ENCODE measurements around the gene P2RY13. TPM values are rescaled to one million over a fixed set of nuclear protein-coding genes. Genes with fewer than 3 reads are reported as not detected.

P2RY13 gene
- 1 to 10 TPM in 1 of 4 donors, under 1 TPM in 3; 0.12 to 1.2 (median 0.30) TPM for total RNA-seq

- H3K9me3 ChIP-seq = no peaks in the 10 kb centered on the region
- in situ Hi-C loops (cut with MboI; ENCODE audit: low sequenced_read_pairs in 4 of 4) = no loop called here
- DNase-seq = no peak
- peak within 1 kb of the TSS in 1 of 4 donors; percentile 11 for H3K4me3 ChIP-seq
- TF ChIP-seq POLR2A (IDR thresholded peaks at IDR 0.05) = no peak
- TF ChIP-seq CTCF (IDR thresholded peaks at IDR 0.05 in 4 of 5, conservative IDR thresholded peaks at IDR 0.05 in 1 of 5) = no peak
- H3K27me3 ChIP-seq = no peaks in the 10 kb centered on the region
- no peak for ATAC-seq
- H3K4me1 ChIP-seq = no peaks in the 10 kb centered on the region
- no peak within 1 kb of the TSS for H3K27ac ChIP-seq
- no peaks in the 10 kb centered on the region for H3K36me3 ChIP-seq
- intact Hi-C loops (cut with DNase I; ENCODE audit: low total_unique reads) = loop anchor here (5.0 kb wide), 1 partner anchor 162 kb away; no protein-coding TSS in a partner anchor
These were observed at the start of gene P2RY13 for GRCh38 chr3:151329363-151329762. Gene P2RY13 (minus strand): TSS chr3:151329549. CDS start chr3:151329528, 21 bp downstream.

GRCh38 chr3:151377768-151378385 lies 48.5 kb upstream of the P2RY13 start:
- intact Hi-C loops (cut with DNase I; ENCODE audit: low total_unique reads) (no loop called here), in situ Hi-C loops (cut with MboI; ENCODE audit: low sequenced_read_pairs in 4 of 4) (no loop called here)

GRCh38 chr3:151372063-151372820 lies 42.9 kb upstream of the P2RY13 start:
- no peaks in the 10 kb centered on the region for H3K4me1 ChIP-seq
- in situ Hi-C loops (cut with MboI; ENCODE audit: low sequenced_read_pairs in 4 of 4) = no loop called here
- intact Hi-C loops (cut with DNase I; ENCODE audit: low total_unique reads) = no loop called here
- no peaks in the 10 kb centered on the region for H3K9me3 ChIP-seq
- no peaks in the 10 kb centered on the region for H3K36me3 ChIP-seq
- H3K27ac ChIP-seq = no peak overlapping the region
- ATAC-seq = no peak
- no peak for DNase-seq
- TF ChIP-seq CTCF (IDR thresholded peaks at IDR 0.05 in 4 of 5, conservative IDR thresholded peaks at IDR 0.05 in 1 of 5) (no peak), POLR2A (IDR thresholded peaks at IDR 0.05) (no peak)
- H3K27me3 ChIP-seq = no peaks in the 10 kb centered on the region
- H3K4me3 ChIP-seq = no peak overlapping the region

More at GRCh38 chr3:151377768-151378385, 48.5 kb upstream of the P2RY13 start:
- H3K9me3 ChIP-seq = no peaks in the 10 kb centered on the region
- H3K4me3 ChIP-seq = no peak overlapping the region
- no peak overlapping the region for H3K27ac ChIP-seq
- H3K36me3 ChIP-seq = no peaks in the 10 kb centered on the region
- TF ChIP-seq POLR2A (IDR thresholded peaks at IDR 0.05) (no peak), CTCF (IDR thresholded peaks at IDR 0.05 in 4 of 5, conservative IDR thresholded peaks at IDR 0.05 in 1 of 5) (no peak)
- no peak for DNase-seq
- H3K4me1 ChIP-seq = no peaks in the 10 kb centered on the region
- ATAC-seq = no peak
- no peaks in the 10 kb centered on the region for H3K27me3 ChIP-seq

GRCh38 chr3:151371526-151371925 lies 42.2 kb upstream of the P2RY13 start:
- Histone ChIP-seq H3K4me1 (no peaks in the 10 kb centered on the region), H3K4me3 (no peak overlapping the region), H3K9me3 (no peaks in the 10 kb centered on the region), H3K27me3 (no peaks in the 10 kb centered on the region), H3K27ac (no peak overlapping the region), H3K36me3 (no peaks in the 10 kb centered on the region)
- DNase-seq (no peak), ATAC-seq (no peak)
- intact Hi-C loops (cut with DNase I; ENCODE audit: low total_unique reads) = no loop called here
- TF ChIP-seq CTCF (IDR thresholded peaks at IDR 0.05 in 4 of 5, conservative IDR thresholded peaks at IDR 0.05 in 1 of 5) = no peak
- TF ChIP-seq POLR2A (IDR thresholded peaks at IDR 0.05) = no peak
- in situ Hi-C loops (cut with MboI; ENCODE audit: low sequenced_read_pairs in 4 of 4) = no loop called here

Data from gastrocnemius medialis (tissue), 4 donors.